Immature natural killer cell (primary cell): ENCODE results near the gene C5orf22. TPM values are rescaled to one million over a fixed set of nuclear protein-coding genes. Genes with fewer than 3 reads are reported as not detected.
"Not testable (repeated sequence)": the region's sequence is repeated elsewhere in the genome, so short reads cannot be mapped to it uniquely, and the experiment has no call there.

Experiments used
- DNase-seq, 3 donors: peaks; one replicate each; pipeline ENCODE4 v3.0.0; 2022; ENCODE audit warnings: mixed read lengths in 1 of 3
- H3K27ac Mint-ChIP-seq, 6 donors: one replicate each; pipeline ENCODE4 v1.8.0; 2020; ENCODE audit warnings: mixed read lengths in 6 of 6, mild to moderate bottlenecking in 5 of 6, inconsistent platforms in 4 of 6, moderate library complexity in 3 of 6
- H3K27me3 Mint-ChIP-seq, 3 donors: one replicate each; pipeline ENCODE4 v1.8.0; 2020 to 2021; ENCODE audit warnings: low read depth in 3 of 3, mild to moderate bottlenecking in 3 of 3, mixed read lengths in 3 of 3, moderate library complexity in 3 of 3, inconsistent platforms in 1 of 3
- H3K36me3 Mint-ChIP-seq, 3 donors: one replicate each; pipeline ENCODE4 v1.8.0; 2020; ENCODE audit warnings: mixed read lengths in 3 of 3, inconsistent platforms in 2 of 3, mild to moderate bottlenecking in 2 of 3
- H3K4me1 Mint-ChIP-seq, 2 donors: one replicate each; pipeline ENCODE4 v1.8.0; 2020; ENCODE audit warnings: inconsistent platforms in 2 of 2, mild to moderate bottlenecking in 2 of 2, mixed read lengths in 2 of 2, moderate library complexity in 1 of 2
- H3K4me3 Mint-ChIP-seq, 5 donors: one replicate each; pipeline ENCODE4 v1.8.0; 2020; ENCODE audit warnings: mild to moderate bottlenecking in 5 of 5, mixed read lengths in 5 of 5, inconsistent platforms in 3 of 5, moderate library complexity in 3 of 5
- H3K9me3 Mint-ChIP-seq, 6 donors: one replicate each; pipeline ENCODE4 v1.8.0; 2020; ENCODE audit warnings: mild to moderate bottlenecking in 6 of 6, mixed read lengths in 6 of 6, inconsistent platforms in 4 of 6, moderate library complexity in 3 of 6
- polyA plus RNA-seq, 3 donors: library from polyadenylated mRNA; unstranded; fragments of 300-500 nt; fragmentation: Illumina TruSeq; gene quantifications; one replicate each; pipeline ENCODE4 v1.2.3, GENCODE V29; 2021

The C5orf22 gene
- polyA plus RNA-seq, 3 donors from 2014 or later, result 17.9 to 23.6 (median 22.9) TPM

- Mint-ChIP-seq H3K9me3 (no peaks in the 10 kb centered on the region), H3K4me3 (peak overlapping the region; percentile 95 to 100 (median 99)), H3K27ac (peak overlapping the region; percentile 89 to 97 (median 96)), H3K4me1 (peaks cover 46 to 63% of the 10 kb centered on the region in 2 donors), H3K36me3 (peaks cover 19 to 41% (median 24%) of the 10 kb centered on the region in 3 donors), H3K27me3 (peaks cover 4 to 11% (median 8%) of the 10 kb centered on the region in 3 donors)
- no peak for DNase-seq
Observed at GRCh38 chr5:31530541-31531265, 1.4 kb upstream of the C5orf22 start.

- Mint-ChIP-seq H3K4me3 (peak overlapping the region; percentile 95 to 100 (median 99)), H3K4me1 (peaks cover 46 to 63% of the 10 kb centered on the region in 2 donors), H3K36me3 (peaks cover 17 to 40% (median 18%) of the 10 kb centered on the region in 3 donors), H3K27ac (peak overlapping the region; percentile 89 to 97 (median 96)), H3K9me3 (no peaks in the 10 kb centered on the region), H3K27me3 (peaks cover 4 to 13% (median 8%) of the 10 kb centered on the region in 3 donors)
- no peak for DNase-seq
Observed at GRCh38 chr5:31531543-31531887, 586 bp upstream of the C5orf22 start.

- peaks cover 48 to 78% of the 10 kb centered on the region in 2 donors for H3K4me1 Mint-ChIP-seq
- H3K4me3 Mint-ChIP-seq, result peak overlapping the region in 3 of 5 donors; percentile 36 to 53 (median 52)
- H3K9me3 Mint-ChIP-seq, result no peaks in the 10 kb centered on the region
- DNase-seq, result no peak
- H3K27me3 Mint-ChIP-seq, result peaks cover 4 to 10% (median 8%) of the 10 kb centered on the region in 3 donors
- peaks cover 5 to 30% (median 6%) of the 10 kb centered on the region in 3 donors for H3K36me3 Mint-ChIP-seq
- peak overlapping the region in 2 of 6 donors; percentile 56 to 73 for H3K27ac Mint-ChIP-seq
Observed at GRCh38 chr5:31534527-31535046, 2.5 kb downstream of the C5orf22 start.

- DNase-seq, result no peak
- no peak overlapping the region for H3K4me3 Mint-ChIP-seq
- H3K9me3 Mint-ChIP-seq, result no peaks in the 10 kb centered on the region
- peaks cover 29 to 62% of the 10 kb centered on the region in 2 donors for H3K4me1 Mint-ChIP-seq
- H3K27me3 Mint-ChIP-seq, result peaks cover 3 to 7% (median 6%) of the 10 kb centered on the region in 3 donors
- H3K27ac Mint-ChIP-seq, result peak overlapping the region in 1 of 6 donors; percentile 57
- H3K36me3 Mint-ChIP-seq, result peaks cover 0 to 39% (median 15%) of the 10 kb centered on the region in 3 donors
Observed at GRCh38 chr5:31536873-31537272, 4.8 kb downstream of the C5orf22 start.

- H3K9me3 Mint-ChIP-seq, result no peaks in the 10 kb centered on the region
- H3K36me3 Mint-ChIP-seq, result peaks cover 0 to 41% (median 15%) of the 10 kb centered on the region in 3 donors
- H3K4me1 Mint-ChIP-seq, result peaks cover 24 to 57% of the 10 kb centered on the region in 2 donors
- peaks cover 0 to 2% (median 1%) of the 10 kb centered on the region in 3 donors for H3K27me3 Mint-ChIP-seq
- peak overlapping the region in 1 of 6 donors; percentile 57 for H3K27ac Mint-ChIP-seq
- DNase-seq, result no peak
- H3K4me3 Mint-ChIP-seq, result no peak overlapping the region
Observed at GRCh38 chr5:31537349-31537748, 5.2 kb downstream of the C5orf22 start.

DNA sequence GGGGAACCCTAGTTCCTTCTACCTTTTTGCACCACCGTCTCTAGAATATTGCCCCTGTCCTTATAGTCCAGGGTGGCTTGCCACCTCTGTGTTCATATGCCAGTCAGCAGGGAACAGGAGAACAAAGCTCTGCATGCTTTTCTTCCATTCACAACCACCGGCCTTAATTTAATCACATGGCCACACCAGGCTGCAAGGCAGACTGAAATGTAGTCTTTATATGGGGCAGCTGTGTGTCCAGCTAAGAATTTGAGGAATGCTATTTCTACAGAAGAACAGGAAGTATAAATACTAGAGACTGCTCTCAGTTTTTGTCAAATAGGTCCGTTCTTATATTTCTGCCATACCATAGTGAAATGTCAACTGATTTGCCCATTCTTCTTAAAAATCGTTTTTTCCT lies 5.8 kb downstream of the C5orf22 start:
- Mint-ChIP-seq H3K36me3 (peaks cover 5 to 46% (median 19%) of the 10 kb centered on the region in 3 donors), H3K4me1 (peaks cover 19 to 52% of the 10 kb centered on the region in 2 donors)

DNA sequence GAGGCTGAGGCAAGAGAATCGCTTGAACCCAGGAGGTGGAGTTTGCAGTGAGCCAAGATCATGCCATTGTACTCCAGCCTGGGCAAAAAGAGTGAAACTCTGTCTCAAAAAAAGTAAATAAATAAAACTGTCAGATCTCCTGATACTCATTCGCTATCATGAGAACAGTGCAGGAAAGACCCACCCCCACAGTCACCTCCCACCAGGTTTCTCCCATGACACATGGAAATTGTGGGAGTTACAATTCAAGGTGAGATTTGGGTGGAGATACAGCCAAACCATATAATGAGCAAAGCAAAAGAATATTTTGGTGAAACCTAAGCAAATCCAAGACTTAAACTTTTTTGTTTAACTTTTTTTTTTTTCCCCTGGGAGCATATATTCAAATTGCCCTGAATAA lies 17.0 kb downstream of the C5orf22 start:
- H3K4me3 Mint-ChIP-seq, H3K27me3 Mint-ChIP-seq, H3K9me3 Mint-ChIP-seq, H3K4me1 Mint-ChIP-seq, H3K27ac Mint-ChIP-seq, DNase-seq: not testable (repeated sequence)
- H3K36me3 Mint-ChIP-seq, result peaks cover 31 to 56% (median 45%) of the 10 kb centered on the region in 3 donors

More for the DNA sequence above, 5.8 kb downstream of the C5orf22 start:
- Mint-ChIP-seq H3K4me3 (no peak overlapping the region), H3K9me3 (no peaks in the 10 kb centered on the region), H3K27me3 (peaks cover 0 to 2% (median 0%) of the 10 kb centered on the region in 3 donors), H3K27ac (no peak overlapping the region)
- DNase-seq, result no peak

GRCh38 chr5:31551878-31552277 lies 19.8 kb downstream of the C5orf22 start:
- Mint-ChIP-seq H3K36me3 (peaks cover 23 to 53% (median 42%) of the 10 kb centered on the region in 3 donors), H3K27ac (no peak overlapping the region), H3K4me1 (no peaks in the 10 kb centered on the region), H3K9me3 (no peaks in the 10 kb centered on the region), H3K27me3 (peaks cover 0 to 4% (median 0%) of the 10 kb centered on the region in 3 donors), H3K4me3 (no peak overlapping the region)
- no peak for DNase-seq

GRCh38 chr5:31553863-31554262 lies 21.8 kb downstream of the C5orf22 start:
- no peaks in the 10 kb centered on the region for H3K9me3 Mint-ChIP-seq
- peaks cover 20 to 39% (median 32%) of the 10 kb centered on the region in 3 donors for H3K36me3 Mint-ChIP-seq
- H3K4me3 Mint-ChIP-seq, result no peak overlapping the region
- peak overlapping the region in 2 of 6 donors; percentile 2 to 32 for H3K27ac Mint-ChIP-seq
- H3K4me1 Mint-ChIP-seq, result no peaks in the 10 kb centered on the region
- peaks cover 0 to 1% (median 0%) of the 10 kb centered on the region in 3 donors for H3K27me3 Mint-ChIP-seq
- DNase-seq, result no peak

DNA sequence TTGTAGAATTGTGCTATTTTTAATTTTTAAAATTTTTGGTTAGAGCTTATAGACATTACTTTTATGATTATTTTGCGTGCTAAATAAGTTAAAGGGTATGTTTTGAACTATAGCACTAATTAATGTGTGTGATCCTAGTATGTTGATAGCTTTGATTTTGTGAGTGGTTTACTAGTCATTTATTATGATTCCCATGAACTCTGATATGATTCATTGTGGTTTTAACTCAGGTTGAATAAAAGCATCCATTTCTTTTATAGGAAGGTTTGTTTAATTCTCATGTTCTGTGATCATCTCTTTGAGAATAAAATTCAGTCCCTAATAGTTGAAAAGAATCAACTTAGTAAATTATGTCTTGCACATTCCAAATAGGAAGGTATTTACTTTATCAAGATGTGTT lies 22.5 kb downstream of the C5orf22 start:
- Mint-ChIP-seq H3K9me3 (no peaks in the 10 kb centered on the region), H3K27me3 (peaks cover 0 to 1% (median 0%) of the 10 kb centered on the region in 3 donors), H3K27ac (no peak overlapping the region), H3K36me3 (peaks cover 20 to 39% (median 32%) of the 10 kb centered on the region in 3 donors), H3K4me1 (no peaks in the 10 kb centered on the region), H3K4me3 (no peak overlapping the region)
- no peak for DNase-seq

- Mint-ChIP-seq H3K9me3 (no peaks in the 10 kb centered on the region), H3K27me3 (no peaks in the 10 kb centered on the region), H3K27ac (peak overlapping the region in 2 of 6 donors; percentile 36 to 47), H3K36me3 (peaks cover 20 to 35% (median 32%) of the 10 kb centered on the region in 3 donors), H3K4me1 (no peaks in the 10 kb centered on the region), H3K4me3 (no peak overlapping the region)
- no peak for DNase-seq
Observed at GRCh38 chr5:31556461-31556860, 24.4 kb downstream of the C5orf22 start.

- Mint-ChIP-seq H3K27me3 (no peaks in the 10 kb centered on the region), H3K36me3 (peaks cover 14 to 25% (median 15%) of the 10 kb centered on the region in 3 donors), H3K4me3 (no peak overlapping the region), H3K9me3 (peaks cover 0 to 3% (median 0%) of the 10 kb centered on the region in 6 donors), H3K4me1 (no peaks in the 10 kb centered on the region), H3K27ac (no peak overlapping the region)
- DNase-seq, result no peak
Observed at GRCh38 chr5:31559942-31560341, 27.8 kb downstream of the C5orf22 start.

GRCh38 chr5:31561946-31562345 lies 29.8 kb downstream of the C5orf22 start:
- peak overlapping the region in 1 of 6 donors; percentile 32 for H3K27ac Mint-ChIP-seq
- H3K27me3 Mint-ChIP-seq, result no peaks in the 10 kb centered on the region
- peaks cover 4 to 21% (median 5%) of the 10 kb centered on the region in 3 donors for H3K36me3 Mint-ChIP-seq
- H3K4me3 Mint-ChIP-seq, result no peak overlapping the region
- no peaks in the 10 kb centered on the region for H3K4me1 Mint-ChIP-seq
- no peak for DNase-seq
- H3K9me3 Mint-ChIP-seq, result peaks cover 0 to 3% (median 0%) of the 10 kb centered on the region in 6 donors

- DNase-seq, result no peak
- no peaks in the 10 kb centered on the region for H3K4me1 Mint-ChIP-seq
- no peak overlapping the region for H3K27ac Mint-ChIP-seq
- H3K36me3 Mint-ChIP-seq, result peaks cover 1 to 17% (median 1%) of the 10 kb centered on the region in 3 donors
- H3K4me3 Mint-ChIP-seq, result no peak overlapping the region
- peaks cover 0 to 3% (median 0%) of the 10 kb centered on the region in 6 donors for H3K9me3 Mint-ChIP-seq
- no peaks in the 10 kb centered on the region for H3K27me3 Mint-ChIP-seq
Observed at GRCh38 chr5:31563216-31563615, 31.1 kb downstream of the C5orf22 start.
